ENCODE measurements around the gene OTOP1.
"Not testable (repeated sequence)": the region's sequence is repeated elsewhere in the genome, so short reads cannot be mapped to it uniquely, and the experiment has no call there.

OTOP1 gene

DNA sequence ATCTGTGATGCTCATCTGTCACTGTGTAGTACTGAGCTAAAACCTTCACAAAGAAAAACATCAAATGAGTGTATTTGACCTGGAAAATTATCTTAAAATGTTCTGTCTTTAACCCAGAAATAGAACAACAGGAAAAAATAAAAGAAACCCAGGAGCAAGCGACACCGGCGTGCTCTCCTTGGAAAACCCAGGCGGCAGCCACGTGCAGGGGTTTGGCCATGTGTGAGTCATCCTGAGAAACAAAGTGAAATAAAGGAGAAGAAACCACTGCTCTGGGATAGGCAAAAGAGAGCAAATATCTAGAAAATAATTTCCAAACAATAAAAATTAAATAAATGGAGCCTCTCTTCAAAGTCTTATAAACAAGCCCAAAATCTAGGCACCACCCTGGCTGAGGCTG lies 41.3 kb upstream of the OTOP1 start:
- Histone ChIP-seq H3K27me3 (no peaks in the 10 kb centered on the region), H3K4me3 (no peak overlapping the region), H3K36me3 (peaks cover 20 to 79% (median 70%) of the 10 kb centered on the region in 11 experiments), H3K27ac (peak overlapping the region in 3 of 11 experiments; percentile 70 to 88 (median 74); a peak in 6 of 22 replicates), H3K4me2 (peak overlapping the region in 4 of 11 experiments; percentile 71 to 82 (median 80); a peak in 8 of 22 replicates), H4K20me1 (peaks cover 0 to 34% (median 7%) of the 10 kb centered on the region in 11 experiments; a peak in 8 of 22 replicates), H3K9me3 (replicated peaks in 1 of 11) (peaks cover 0 to 10% (median 6%) of the 10 kb centered on the region in 11 experiments; a peak in 9 of 22 replicates), H3K4me1 (peaks cover 0 to 54% (median 9%) of the 10 kb centered on the region in 10 experiments; a peak in 10 of 20 replicates), H3K9ac (peak overlapping the region in 2 of 11 experiments; percentile 12 to 60; a peak in 1 of 22 replicates)
- TF ChIP-seq Cebpa-rat (IDR thresholded peaks at IDR 0.05): no peak

DNA sequence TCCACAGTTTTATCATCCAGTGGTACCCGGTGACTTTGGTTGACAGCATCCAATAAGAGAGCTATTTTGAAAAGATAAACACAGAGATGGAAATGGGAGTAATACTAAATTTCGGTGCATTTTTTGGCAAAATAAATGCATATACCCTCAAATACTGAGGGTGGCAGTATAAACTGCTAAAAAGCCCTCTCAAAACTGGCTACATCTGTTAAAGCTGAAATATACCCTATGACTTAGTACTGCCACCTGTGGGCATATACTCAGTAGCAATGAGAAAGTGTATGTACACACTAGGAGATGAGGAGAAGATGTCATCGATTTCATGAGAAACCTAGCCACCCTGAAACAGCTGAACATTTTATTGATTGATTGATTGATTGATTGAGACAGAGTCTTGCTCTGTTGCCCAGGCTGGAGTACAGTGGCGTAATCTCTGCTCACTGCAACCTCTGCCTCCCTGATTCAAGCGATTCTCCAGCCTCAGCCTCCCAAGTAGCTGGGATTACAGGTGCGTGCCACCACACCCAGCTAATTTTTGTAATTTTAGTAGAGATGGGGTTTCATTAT lies 33.5 kb upstream of the OTOP1 start:
- H3K27me3 ChIP-seq: no peaks in the 10 kb centered on the region
- 0 out of 20 replicates have a peak, but pooled peaks cover 0 to 4% (median 0%) of the 10 kb centered on the region in 10 experiments for H3K4me1 ChIP-seq
- TF ChIP-seq Cebpa-rat (IDR thresholded peaks at IDR 0.05): no peak
- H3K27ac ChIP-seq: no peak overlapping the region
- H3K4me2 ChIP-seq: no peak overlapping the region
- H3K4me3 ChIP-seq: no peak overlapping the region
- no peaks in the 10 kb centered on the region for H4K20me1 ChIP-seq
- H3K9ac ChIP-seq: no peak overlapping the region
- H3K36me3 ChIP-seq: peaks cover 0 to 2% (median 0%) of the 10 kb centered on the region in 11 experiments; a peak in 1 of 22 replicates
- H3K9me3 ChIP-seq (replicated peaks in 1 of 11): no peaks in the 10 kb centered on the region

DNA sequence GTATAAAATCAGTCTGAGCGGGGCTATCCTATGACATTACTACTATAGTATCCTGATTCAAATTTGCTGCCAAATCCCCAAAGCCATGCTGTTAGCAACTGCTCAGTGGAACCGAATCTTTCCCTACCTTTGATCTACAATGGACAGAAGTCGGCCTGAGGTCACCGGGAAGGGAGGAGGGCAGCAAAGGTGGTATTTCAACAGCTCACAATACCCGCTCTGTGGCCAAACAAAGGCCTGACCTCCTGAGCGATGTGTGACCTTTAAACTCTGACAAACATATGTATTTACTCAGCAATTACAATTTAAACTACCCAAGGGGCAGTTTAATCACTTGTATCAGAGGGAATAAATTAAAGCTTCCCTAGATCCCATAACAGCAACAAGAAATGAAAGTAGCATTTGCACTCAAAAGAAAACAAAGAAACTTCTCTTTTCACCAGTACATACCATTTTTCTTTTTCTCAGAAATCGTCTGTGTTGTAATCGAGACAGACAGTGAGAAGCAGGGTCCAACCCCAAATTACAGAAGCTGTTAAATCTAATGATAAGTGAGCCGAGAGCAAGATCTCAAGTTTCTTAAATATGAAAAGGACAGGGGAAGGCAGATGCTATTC lies 32.9 kb upstream of the OTOP1 start:
- Histone ChIP-seq H3K4me2 (no peak overlapping the region), H3K27ac (no peak overlapping the region), H3K4me3 (no peak overlapping the region), H4K20me1 (no peaks in the 10 kb centered on the region), H3K4me1 (0 out of 20 replicates have a peak, but pooled peaks cover 0 to 4% (median 0%) of the 10 kb centered on the region in 10 experiments), H3K9ac (no peak overlapping the region), H3K36me3 (no peaks in the 10 kb centered on the region), H3K9me3 (replicated peaks in 1 of 11) (no peaks in the 10 kb centered on the region), H3K27me3 (no peaks in the 10 kb centered on the region)
- no peak for TF ChIP-seq Cebpa-rat (IDR thresholded peaks at IDR 0.05)

DNA sequence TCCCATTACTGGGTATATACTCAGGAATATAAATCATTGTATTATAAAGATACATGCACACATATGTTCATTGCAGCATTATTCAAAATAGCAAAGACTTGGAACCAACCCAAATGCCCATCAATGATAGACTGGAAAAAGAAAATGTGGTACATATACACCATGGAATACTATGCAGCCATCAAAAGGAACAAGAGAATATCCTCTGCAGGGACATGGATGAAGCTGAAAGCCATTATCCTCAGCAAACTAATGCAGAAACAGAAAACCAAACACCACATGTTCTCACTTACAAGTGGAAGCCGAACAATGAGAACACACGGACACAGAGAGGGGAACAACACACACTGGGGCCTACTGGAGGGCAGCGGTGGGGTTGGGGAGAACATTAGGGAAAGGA lies 31.0 kb upstream of the OTOP1 start:
- not testable (repeated sequence) for H3K9me3 ChIP-seq (replicated peaks in 1 of 11)

DNA sequence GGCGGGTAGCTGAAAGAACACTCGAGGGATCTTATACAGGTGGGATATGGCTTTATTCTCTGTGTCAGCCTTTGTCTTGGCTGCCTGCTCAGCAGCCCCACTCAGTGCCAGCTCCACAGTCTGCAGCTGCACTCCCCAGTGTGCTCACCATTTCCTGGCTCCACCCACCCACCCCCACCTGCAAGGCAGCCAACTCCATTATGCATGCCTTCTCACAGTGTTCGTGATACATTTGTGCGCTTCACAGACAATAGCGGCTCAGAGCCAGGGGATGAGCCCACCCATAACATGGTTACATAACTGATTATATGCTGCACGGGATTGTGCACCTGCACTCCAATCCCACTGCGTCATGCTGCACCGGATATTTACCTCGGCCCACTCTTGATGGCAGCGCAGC lies 30.1 kb upstream of the OTOP1 start:
- no peaks in the 10 kb centered on the region for H3K36me3 ChIP-seq
- no peaks in the 10 kb centered on the region for H3K9me3 ChIP-seq (replicated peaks in 1 of 11)
- no peak overlapping the region for H3K9ac ChIP-seq
- no peak overlapping the region for H3K4me2 ChIP-seq
- H3K4me3 ChIP-seq: no peak overlapping the region
- H4K20me1 ChIP-seq: no peaks in the 10 kb centered on the region
- no peak overlapping the region for H3K27ac ChIP-seq
- no peak for TF ChIP-seq Cebpa-rat (IDR thresholded peaks at IDR 0.05)
- no peaks in the 10 kb centered on the region for H3K27me3 ChIP-seq
- 0 out of 20 replicates have a peak, but pooled peaks cover 0 to 4% (median 0%) of the 10 kb centered on the region in 10 experiments for H3K4me1 ChIP-seq

More for the DNA sequence above, 31.0 kb upstream of the OTOP1 start:
- H3K4me2 ChIP-seq, H3K9ac ChIP-seq, H3K4me1 ChIP-seq, H4K20me1 ChIP-seq, H3K27me3 ChIP-seq, H3K36me3 ChIP-seq, H3K4me3 ChIP-seq, H3K27ac ChIP-seq: not testable (repeated sequence)

DNA sequence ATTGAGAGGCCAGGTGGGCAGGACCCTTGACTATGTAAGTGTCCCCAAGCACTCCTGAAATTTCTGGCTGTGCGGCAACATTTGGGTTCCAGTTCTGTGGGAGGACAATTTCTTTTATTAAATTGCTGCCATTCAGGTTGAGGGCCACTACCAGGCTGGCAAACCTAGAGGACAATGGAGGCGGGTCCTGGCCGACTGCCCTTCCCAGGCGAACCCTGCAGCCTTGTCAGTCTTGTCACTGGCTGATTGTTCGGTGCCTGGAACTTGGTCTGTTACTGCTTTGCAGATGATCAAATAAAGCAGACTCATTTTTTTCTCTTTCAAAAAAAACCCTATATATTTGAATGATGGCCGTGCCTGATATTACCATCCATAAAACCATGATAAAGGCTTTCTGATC lies 27.9 kb upstream of the OTOP1 start:
- Histone ChIP-seq H3K27ac (no peak overlapping the region), H3K9me3 (replicated peaks in 1 of 11) (no peaks in the 10 kb centered on the region), H3K4me3 (no peak overlapping the region), H4K20me1 (no peaks in the 10 kb centered on the region), H3K27me3 (peaks cover 0 to under 1% (median 0%) of the 10 kb centered on the region in 11 experiments; a peak in 1 of 22 replicates), H3K36me3 (no peaks in the 10 kb centered on the region), H3K9ac (no peak overlapping the region), H3K4me1 (0 out of 20 replicates have a peak, but pooled peaks cover 0 to 4% (median 0%) of the 10 kb centered on the region in 10 experiments), H3K4me2 (no peak overlapping the region)
- TF ChIP-seq Cebpa-rat (IDR thresholded peaks at IDR 0.05): no peak

DNA sequence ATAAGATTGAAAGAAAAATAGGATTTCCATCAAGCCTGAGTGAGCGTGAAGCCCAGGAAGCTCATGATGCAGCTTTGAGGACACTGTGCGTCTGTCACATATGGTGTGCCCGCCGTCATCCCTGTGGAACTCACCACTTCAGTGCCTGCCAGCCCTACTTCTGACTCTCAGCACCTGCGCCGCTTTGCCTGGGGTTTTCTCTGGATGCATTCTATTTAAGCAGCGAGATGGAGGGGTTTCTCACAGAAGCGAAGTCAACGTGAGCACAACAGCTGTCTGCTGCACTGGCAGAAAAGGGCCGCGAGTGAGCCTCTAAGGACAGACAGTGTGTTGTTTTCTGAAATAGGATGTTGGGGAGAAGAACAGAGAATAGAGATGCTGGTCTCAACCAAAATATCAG lies 27.5 kb upstream of the OTOP1 start:
- Histone ChIP-seq H3K27me3 (peaks cover 0 to 5% (median 1%) of the 10 kb centered on the region in 11 experiments; a peak in 8 of 22 replicates), H3K4me1 (peaks cover 0 to 4% (median 0%) of the 10 kb centered on the region in 10 experiments; a peak in 1 of 20 replicates), H3K9ac (no peak overlapping the region), H3K4me3 (no peak overlapping the region), H3K36me3 (no peaks in the 10 kb centered on the region), H3K9me3 (replicated peaks in 1 of 11) (no peaks in the 10 kb centered on the region), H3K27ac (no peak overlapping the region), H4K20me1 (no peaks in the 10 kb centered on the region), H3K4me2 (no peak overlapping the region)
- no peak for TF ChIP-seq Cebpa-rat (IDR thresholded peaks at IDR 0.05)

DNA sequence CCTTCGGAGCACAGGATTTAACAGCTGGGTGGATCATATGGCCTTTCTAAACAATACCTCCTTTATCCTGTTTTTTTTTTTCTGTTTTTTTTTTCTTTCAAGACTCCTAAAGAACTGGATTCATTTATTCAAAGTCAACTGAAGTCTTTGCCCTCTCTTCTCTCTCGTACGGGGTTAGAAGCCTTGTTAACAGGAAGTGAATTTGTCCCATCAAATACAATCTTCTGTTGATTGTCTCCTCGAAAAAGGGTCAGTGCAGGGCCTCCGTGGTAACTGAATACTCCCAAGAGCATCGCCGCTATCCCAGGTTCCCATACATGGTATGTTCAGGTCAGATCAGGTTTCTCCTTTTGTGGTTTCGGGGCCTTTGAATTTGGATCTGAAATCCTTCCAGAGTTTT lies 23.1 kb upstream of the OTOP1 start:
- Histone ChIP-seq H3K4me2 (no peak overlapping the region), H3K27me3 (peaks cover 3 to 33% (median 29%) of the 10 kb centered on the region in 11 experiments; a peak in 20 of 22 replicates), H3K9ac (no peak overlapping the region), H3K27ac (no peak overlapping the region), H3K4me1 (peaks cover 6 to 19% (median 10%) of the 10 kb centered on the region in 10 experiments; a peak in 17 of 20 replicates), H4K20me1 (no peaks in the 10 kb centered on the region), H3K36me3 (peaks cover 0 to 9% (median 5%) of the 10 kb centered on the region in 11 experiments; a peak in 9 of 22 replicates), H3K9me3 (replicated peaks in 1 of 11) (peaks cover 0 to 6% (median 0%) of the 10 kb centered on the region in 11 experiments; a peak in 2 of 22 replicates), H3K4me3 (no peak overlapping the region)
- no peak for TF ChIP-seq Cebpa-rat (IDR thresholded peaks at IDR 0.05)

DNA sequence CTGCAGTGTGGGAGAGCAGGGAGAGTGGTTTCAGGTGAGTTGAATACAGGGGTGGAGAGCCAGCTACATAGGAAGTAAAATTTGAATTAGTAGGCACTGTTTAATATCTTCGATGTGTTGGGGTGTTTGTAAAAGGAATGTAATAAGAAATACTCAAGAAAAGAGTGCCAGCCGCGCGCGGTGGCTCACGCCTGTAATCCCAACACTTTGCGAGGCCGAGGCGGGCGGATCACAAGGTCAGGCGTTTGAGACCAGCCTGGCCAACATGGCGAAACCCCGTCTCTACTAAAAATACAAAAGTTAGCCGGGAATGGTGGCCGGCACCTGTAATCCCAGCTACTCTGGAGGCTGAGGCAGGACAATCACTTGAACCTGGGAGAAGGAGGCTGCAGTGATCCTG lies 22.6 kb upstream of the OTOP1 start:
- H3K36me3 ChIP-seq: peaks cover 0 to 15% (median 9%) of the 10 kb centered on the region in 11 experiments; a peak in 12 of 22 replicates
- H3K9me3 ChIP-seq (replicated peaks in 1 of 11); H4K20me1 ChIP-seq; H3K9ac ChIP-seq; H3K27ac ChIP-seq; H3K4me3 ChIP-seq: not testable (repeated sequence)
- peak overlapping the region in 5 of 11 experiments; percentile 71 to 86 (median 82); a peak in 7 of 22 replicates for H3K4me2 ChIP-seq
- H3K4me1 ChIP-seq: peaks cover 6 to 19% (median 10%) of the 10 kb centered on the region in 10 experiments; a peak in 17 of 20 replicates
- H3K27me3 ChIP-seq: peaks cover 3 to 33% (median 29%) of the 10 kb centered on the region in 11 experiments; a peak in 20 of 22 replicates

Data from BLaER1 treated with 17β-estradiol and CSF1 and Interleukin-3, amounts not matched to agents 10 nM and 100 nM (cell line).